HG03060 (cell line): ENCODE results near the gene HOXC6.

ENCODE experiments used
- ATAC-seq: cut with Tn5 transposase; IDR thresholded peaks from one replicate; pipeline ENCODE4 v1.9.1; 2021; ENCODE audit warnings: low read depth, moderate number of reproducible peaks; ENCODE audit not compliant: unreplicated experiment

Gene HOXC6

GRCh38 chr12:54012631-54013409 is 15.4 kb upstream of the HOXC6 start:
- no peak for ATAC-seq

GRCh38 chr12:54014377-54015017 is 13.7 kb upstream of the HOXC6 start:
- no peak for ATAC-seq

DNA sequence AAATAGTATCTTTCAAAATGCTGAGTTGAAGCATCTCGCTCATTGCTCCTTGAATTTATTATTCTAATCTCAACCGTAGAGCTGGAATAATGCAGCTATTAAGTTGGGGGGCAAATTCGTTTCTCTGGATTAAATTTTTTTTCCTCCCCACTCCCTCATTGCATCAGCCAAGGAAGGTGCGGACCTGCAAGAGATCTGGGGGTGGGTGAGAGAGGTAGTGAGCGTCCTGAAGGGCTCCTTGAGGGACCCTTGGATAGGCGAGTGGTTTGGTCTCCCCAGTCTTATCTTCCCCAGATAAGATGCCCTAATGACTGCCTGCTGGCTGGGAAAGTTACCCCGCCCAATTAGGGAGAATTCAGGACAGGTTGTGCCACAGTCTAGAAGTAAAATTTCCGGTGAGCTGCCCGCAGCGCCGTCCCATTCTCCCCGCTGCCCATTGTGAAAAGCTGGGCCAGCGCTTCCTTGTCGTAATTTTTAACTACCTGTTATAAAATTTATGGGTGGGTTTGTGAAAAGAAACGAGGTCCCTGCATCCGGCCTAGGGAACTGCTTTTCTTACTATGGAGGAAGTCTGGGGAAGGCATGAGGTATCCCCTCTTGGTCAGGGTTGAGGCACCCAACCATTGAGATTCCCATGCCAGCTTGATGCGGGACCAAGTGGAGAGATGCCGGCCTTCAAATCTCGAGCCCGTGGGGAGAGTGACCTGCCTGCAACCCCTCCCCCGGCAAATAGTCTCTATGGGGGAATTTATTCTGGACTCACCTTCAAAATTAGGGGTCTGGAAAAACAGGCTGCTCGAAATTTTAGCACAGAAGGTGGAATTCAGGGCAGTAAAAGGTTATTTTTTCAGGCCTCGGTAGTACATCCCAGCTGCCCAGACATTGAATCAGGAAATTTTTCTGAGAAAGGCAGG is 13.0 kb upstream of the HOXC6 start:
- ATAC-seq: no peak

- ATAC-seq: no peak
Observed at GRCh38 chr12:54016051-54016450, 12.2 kb upstream of the HOXC6 start.

DNA sequence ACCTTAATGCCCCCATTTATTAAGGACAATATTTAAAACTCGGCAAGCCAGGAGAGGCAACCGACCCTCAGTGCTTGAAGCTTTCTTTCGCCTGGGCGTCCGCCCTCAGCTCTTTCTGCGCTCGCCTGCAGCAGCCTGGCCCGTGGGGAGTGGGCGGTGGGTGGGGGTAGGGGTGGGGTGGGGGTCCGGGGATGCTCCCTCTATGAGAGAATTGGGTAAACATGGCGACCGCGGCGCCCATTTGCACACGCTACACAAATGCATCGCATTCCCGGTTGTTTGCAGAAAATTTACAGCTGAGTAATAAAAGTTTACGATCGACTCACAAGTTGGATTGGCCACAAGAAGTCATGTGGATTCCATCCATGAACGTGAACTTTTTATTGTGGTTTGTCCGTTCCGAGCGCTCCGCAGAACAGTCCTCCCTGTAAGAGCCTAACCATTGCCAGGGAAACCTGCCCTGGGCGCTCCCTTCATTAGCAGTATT is 11.7 kb upstream of the HOXC6 start:
- ATAC-seq: no peak

DNA sequence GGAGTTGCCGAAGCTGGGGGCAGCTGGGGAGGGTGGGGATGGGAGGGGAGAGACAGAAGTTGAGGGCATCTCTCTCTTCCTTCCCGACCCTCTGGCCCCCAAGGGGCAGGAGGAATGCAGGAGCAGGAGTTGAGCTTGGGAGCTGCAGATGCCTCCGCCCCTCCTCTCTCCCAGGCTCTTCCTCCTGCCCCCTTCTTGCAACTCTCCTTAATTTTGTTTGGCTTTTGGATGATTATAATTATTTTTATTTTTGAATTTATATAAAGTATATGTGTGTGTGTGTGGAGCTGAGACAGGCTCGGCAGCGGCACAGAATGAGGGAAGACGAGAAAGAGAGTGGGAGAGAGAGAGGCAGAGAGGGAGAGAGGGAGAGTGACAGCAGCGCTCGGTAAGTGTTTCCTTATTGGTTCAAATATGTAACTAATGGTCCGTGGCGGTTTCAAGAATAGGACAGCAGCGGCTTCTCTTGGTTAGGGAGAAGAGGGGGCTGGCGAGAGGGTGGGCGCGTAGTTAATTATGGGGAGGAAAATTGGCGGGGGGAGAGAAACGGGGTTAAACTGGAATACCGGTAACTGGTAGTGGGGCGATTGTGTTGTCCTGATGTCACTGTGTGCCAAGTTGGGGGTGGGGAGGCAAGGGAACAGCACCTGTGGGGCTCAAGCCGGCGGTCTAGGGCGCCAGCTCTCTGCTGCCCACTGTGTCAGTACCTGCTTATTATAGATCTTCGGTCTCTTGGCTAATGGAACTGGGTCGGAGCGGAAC is 11.0 kb upstream of the HOXC6 start:
- no peak for ATAC-seq

GRCh38 chr12:54017878-54018467 is 10.3 kb upstream of the HOXC6 start:
- ATAC-seq: no peak

DNA sequence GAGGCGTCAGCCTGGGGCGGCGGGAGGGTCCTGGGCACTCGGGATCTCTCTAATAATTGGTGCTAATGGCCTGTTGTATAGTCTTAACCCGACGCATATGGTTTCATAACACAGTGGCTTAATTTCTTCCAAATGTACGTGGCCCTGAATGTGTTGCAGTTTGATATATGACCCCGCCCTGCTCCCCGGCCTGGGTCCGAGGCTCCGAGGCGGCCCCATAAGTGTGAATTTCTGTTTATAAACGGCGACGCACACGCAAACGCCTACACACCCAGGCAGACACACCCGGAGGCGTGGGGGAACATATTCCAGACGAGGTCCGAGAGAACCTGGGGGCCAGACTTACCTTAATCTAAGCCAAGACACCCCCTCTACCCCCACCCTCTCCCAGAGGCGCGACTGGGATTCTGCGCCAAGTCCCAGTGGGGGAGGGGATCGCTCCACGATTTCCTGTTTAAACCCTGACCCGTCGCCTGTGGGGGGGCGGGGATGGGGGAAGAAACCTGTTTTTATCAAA is 9.7 kb upstream of the HOXC6 start:
- no peak for ATAC-seq

DNA sequence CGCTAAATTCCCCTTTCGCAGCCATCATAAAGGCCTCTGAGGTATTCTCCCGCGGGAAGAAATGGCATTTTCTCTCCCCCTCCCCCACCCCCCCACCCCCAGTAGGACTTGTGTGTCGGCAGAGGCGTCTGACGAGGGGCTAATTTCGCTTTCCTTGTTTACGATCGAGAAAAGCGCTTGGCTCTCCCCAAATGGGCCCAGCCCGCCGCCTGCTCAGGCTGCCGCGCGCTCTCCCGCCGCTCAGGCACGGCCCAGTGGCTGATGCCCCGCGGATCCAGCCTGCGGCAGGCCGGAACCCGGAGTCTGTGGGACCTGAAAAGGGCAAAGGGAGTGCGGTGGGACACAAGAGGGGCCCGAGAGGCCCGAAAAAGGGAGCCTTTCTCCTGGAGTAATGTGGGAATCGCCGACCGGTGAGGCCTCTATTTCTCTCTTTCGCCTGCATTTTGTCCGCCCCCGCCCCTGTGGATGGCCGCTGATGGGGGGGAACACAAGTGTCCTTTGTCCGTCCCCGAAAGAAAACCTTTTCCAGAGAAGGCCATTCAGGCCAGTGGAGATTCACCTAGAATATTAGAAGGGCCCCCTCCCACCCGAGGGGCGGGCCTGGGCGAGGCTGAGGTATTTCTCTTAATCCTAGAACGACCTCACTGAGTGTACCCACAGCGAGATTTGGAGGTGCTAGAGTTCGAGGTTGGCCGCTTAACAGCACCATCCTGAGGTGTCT is 9.0 kb upstream of the HOXC6 start:
- no peak for ATAC-seq

DNA sequence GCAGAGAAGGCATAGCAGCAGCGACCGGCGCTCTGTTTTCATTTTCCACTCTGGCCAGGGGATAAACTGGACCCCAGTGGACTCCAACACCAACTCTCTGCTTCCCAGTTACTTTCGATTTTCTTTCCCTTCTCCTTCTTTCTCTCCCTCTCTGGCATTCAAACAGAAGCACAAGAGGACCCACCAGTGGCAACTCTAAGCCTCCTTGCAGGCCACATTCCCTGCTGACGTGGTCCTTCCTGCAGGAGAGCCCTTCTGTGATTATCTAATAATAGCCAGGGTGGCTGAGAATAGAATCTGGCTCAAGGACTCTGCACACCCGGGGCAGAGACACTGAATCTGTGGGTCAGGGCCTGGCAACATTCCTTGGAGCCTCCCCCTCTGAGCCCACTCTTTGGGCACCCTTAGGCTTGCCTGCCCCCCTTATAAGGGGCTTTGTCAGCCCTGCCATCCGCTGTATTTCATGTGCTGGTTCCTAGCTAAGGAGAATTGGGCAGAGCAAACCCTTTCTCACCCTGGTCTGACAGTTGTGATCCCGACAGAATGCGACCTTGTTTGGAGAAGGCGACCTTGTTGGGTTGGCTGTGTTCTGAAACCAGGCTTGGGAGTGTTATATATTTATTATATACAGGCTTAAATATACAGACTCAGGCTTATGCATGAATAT is 8.2 kb upstream of the HOXC6 start:
- no peak for ATAC-seq

DNA sequence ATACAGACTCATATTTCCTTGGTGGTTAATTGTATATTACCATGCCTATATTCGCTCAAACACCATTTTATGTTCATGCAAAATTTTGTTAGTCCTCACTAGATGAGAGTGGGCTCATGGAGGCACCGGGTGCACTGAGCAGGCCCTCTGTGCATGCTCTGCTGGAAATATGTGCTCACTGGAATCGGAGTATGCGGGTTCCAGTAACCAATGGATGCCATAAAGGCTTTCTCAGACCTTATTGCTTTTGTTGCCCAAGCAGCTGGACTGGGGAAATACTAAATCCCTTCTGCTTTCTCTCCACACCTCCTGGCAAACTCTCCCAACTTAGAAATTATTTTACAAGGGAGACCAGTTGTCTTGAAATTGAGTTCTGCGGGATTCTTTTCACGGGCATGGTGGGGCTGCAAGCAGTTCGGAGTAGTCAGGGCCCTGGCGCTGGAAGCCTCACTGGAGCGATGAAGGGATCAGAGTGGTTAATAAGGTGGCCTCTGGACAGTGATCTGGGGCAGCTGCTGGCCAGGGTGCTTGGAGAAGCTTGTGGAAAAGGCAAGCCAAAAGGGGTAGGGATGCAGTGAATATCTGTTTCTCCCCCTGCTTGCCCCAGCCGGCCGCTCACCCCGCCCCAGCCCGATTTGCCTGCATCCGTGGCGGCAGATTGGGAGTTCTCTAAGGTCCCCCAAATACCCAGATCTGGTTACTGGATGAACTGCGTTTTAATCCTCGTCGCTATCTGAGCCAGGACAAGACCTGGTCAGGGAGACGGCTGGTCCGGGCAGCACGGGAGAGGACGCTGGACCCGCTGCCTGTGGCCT is 7.4 kb upstream of the HOXC6 start:
- ATAC-seq: no peak

DNA sequence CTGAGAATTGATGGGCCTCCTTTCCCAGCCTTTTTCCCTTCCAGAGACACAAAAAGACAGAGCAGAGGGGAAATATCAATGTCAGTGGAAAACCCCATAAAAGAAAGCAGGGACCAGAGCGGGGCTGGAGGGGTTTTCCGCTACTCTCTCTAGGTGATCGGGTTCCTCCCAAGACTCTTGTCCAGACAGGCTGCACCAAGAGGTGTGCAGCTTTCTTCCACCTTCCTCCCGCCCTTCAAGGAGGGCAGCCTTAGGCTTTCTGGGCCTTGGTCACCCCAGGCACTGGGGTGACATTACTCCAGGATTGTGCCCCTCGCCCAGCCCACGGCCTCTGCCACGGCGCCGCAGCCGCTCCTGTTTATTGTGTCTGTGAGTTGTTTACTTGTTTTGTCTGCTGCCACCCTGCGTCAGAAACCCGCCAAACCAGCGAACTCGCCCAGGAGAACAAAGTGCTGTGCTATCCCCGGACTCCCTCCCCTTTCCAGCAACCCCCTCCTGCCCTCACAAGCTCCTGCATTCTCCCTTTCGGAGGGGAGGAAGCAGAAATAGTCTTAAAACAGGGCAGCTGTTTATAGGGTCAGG is 6.7 kb upstream of the HOXC6 start:
- no peak for ATAC-seq

DNA sequence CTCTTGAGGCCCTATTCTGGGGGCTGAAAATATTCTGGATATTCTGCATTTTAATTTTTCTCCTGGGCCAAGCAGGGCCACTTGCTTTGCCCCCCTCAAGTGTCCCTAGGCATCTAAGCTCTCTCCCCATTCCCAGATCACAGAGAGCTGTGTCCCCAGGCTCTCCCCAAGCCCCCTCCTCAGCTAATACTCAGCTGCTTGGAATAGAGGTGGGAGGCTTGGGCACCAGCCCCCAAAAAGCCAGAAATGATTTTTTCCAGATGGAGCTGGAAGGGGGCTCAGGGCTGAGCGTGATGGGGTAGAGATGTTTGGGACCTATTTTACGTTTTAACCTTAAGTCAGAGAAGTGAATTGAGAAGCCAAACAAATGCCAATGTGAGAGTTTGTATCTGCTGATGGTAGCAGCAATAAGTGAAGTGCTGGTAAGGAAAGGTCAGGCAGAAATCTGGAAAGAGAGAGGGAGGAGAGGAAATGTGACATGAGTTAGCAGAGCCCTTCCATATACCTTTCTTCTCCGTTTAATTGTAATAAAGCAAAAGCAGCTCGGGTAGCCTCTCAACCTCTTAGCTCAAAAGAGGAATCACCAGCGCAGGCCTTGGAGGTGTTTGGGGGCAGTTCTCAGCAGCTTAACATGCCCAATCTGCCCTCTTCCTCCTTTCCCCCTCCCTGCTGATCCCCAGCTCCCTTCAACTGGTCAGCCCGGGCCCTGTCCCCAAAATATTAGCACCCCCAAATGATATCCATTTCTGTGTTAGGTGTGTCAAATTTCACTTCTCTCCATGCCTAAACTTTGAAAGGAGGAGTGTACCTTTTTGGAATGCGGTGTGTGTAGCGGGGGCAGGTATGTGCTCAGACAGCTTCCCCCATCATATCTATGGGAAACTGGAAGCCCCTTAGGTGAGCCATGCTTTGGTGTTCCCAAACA is 5.0 kb upstream of the HOXC6 start:
- no peak for ATAC-seq

GRCh38 chr12:54024127-54024526 is 4.1 kb upstream of the HOXC6 start:
- no peak for ATAC-seq

DNA sequence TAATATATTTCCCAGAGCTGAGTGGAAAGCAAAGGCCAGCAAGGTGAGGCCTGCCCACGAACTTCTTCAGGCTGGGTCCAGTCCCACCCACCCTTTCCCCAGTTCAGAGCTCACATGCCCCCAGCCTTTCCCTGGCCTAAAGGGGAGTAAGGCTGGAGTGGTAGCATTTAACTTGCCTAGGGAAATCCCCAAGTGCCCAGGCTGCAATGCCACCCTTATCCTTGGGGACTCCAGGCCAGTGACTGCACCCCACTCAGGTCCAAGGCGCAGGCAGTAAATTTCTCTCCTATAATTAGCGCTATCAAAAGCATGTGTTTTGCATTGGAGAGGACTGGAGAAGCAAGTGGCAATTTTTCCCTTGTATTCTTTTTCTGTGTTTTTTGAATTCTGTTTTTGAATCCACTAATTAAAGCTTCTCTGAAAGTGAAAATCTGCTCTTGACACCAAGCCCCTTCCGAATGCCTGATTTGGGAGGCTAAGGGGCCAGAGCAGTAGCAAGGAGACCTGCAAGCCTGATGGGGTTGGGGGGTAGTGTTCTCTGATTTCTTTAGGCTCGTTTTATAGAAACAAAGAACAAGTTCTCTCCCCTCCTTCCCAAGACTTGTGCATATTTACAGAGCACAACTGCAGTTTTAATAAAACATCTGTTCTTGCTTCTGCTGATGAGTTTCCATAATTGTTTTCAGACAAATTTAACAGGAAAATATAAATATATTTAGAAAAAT is 3.5 kb upstream of the HOXC6 start:
- no peak for ATAC-seq
